Measurements from ENCODE around the gene IER3IP1. TPM values are rescaled to one million over a fixed set of nuclear protein-coding genes. Genes with fewer than 3 reads are reported as not detected.
"Not testable (repeated sequence)": the region's sequence is repeated elsewhere in the genome, so short reads cannot be mapped to it uniquely, and the experiment has no call there.

Gene IER3IP1
- total and polyA plus RNA-seq, 2 of the 13 experiments (the other 11 are each of a cell fraction or from before 2014, with no cell fraction given) = 18.7 to 26.1 TPM

GRCh38 chr18:47158404-47158803 is 17.8 kb downstream of the IER3IP1 start:
- TF ChIP-seq FOSL2 (CRISPR knock-in tag; IDR thresholded peaks at IDR 0.05) = 0 out of 2 replicates have a peak, but pooled peaks have one; percentile 27
- H3K9ac ChIP-seq (ENCODE audit: insufficient read depth, low read depth, low read length); ATAC-seq; H3K4me2 ChIP-seq (ENCODE audit: low read depth, low read length); CTCF ChIA-PET (ENCODE audit: low intra/inter-chr PET ratio, low total read pairs); DNase-seq (ENCODE audit: low spot score); BruUV-seq (replicated peaks); intact Hi-C loops (cut with micrococcal nuclease; ENCODE audit: unreplicated experiment); in situ Hi-C loops (cut with HindIII; ENCODE audit: extremely low pct_ligation_motif_present, low pct_unique_long_range_greater_than_20kb); H3K9me3 ChIP-seq (ENCODE audit: low read length); H2AFZ ChIP-seq (ENCODE audit: low read length); H3K27ac ChIP-seq (ENCODE audit: extremely low read length, insufficient read depth, low read length); FAIRE-seq; H4K20me1 ChIP-seq (ENCODE audit: insufficient read depth, low read length); H3K27me3 ChIP-seq (ENCODE audit: control insufficient read depth in 1 of 2, insufficient read depth in 2 of 2, low read length in 2 of 2); H3K4me3 ChIP-seq (replicated peaks in 1 of 3; ENCODE audit: insufficient read depth in 1 of 3, low read depth in 2 of 3, low read length in 3 of 3); H3K4me1 ChIP-seq (ENCODE audit: insufficient read depth, low read length): not testable (repeated sequence)
- 96% methylated on average over 16 of the region's 16 CpGs for WGBS (ENCODE audit: low lambda C conversion rate)
- peaks cover 2 to 17% of the 10 kb centered on the region in 2 experiments; a peak in 4 of 5 replicates for H3K36me3 ChIP-seq (replicated peaks in 1 of 2; ENCODE audit: control insufficient read depth in 1 of 2, insufficient read depth in 2 of 2, low read length in 2 of 2)
- POLR2A ChIA-PET = interaction anchor here (0.6 kb wide), 1 partner anchor 16 kb away, joined by 3 read pairs; no protein-coding TSS in a partner anchor
- peaks cover 58% of the 10 kb centered on the region for H3K79me2 ChIP-seq (ENCODE audit: insufficient read depth, low read length)

- H3K4me3 ChIP-seq (replicated peaks in 1 of 3; ENCODE audit: insufficient read depth in 1 of 3, low read depth in 2 of 3, low read length in 3 of 3) = peak overlapping the region; percentile 63 to 87 (median 75)
- ATAC-seq (no peak), DNase-seq (ENCODE audit: low spot score) (no peak), FAIRE-seq (no peak)
- POLR2A ChIA-PET = interaction anchor here (1.2 to 2.4 kb wide), 4 partner anchors 8 to 49 kb away, joined by 3 to 9 read pairs (median 8); no protein-coding TSS in a partner anchor
- CTCF ChIA-PET (ENCODE audit: low intra/inter-chr PET ratio, low total read pairs) = no interaction called here
- peaks cover 31% of the 10 kb centered on the region for H3K79me2 ChIP-seq (ENCODE audit: insufficient read depth, low read length)
- in situ Hi-C loops (cut with HindIII; ENCODE audit: extremely low pct_ligation_motif_present, low pct_unique_long_range_greater_than_20kb) (no loop called here), intact Hi-C loops (cut with micrococcal nuclease; ENCODE audit: unreplicated experiment) (no loop called here)
- no TSS peak for BruUV-seq (replicated peaks)
- H3K9me3 ChIP-seq (ENCODE audit: low read length) = no peaks in the 10 kb centered on the region
- H3K36me3 ChIP-seq (replicated peaks in 1 of 2; ENCODE audit: control insufficient read depth in 1 of 2, insufficient read depth in 2 of 2, low read length in 2 of 2) = peaks cover 2 to 8% of the 10 kb centered on the region in 2 experiments; a peak in 3 of 5 replicates
- H3K9ac ChIP-seq (ENCODE audit: insufficient read depth, low read depth, low read length) = peak overlapping the region; percentile 92; the same call in 1 of the 2 replicates
- H3K27me3 ChIP-seq (ENCODE audit: control insufficient read depth in 1 of 2, insufficient read depth in 2 of 2, low read length in 2 of 2) = no peaks in the 10 kb centered on the region; a peak in 1 of 5 replicates
- H3K27ac ChIP-seq (ENCODE audit: extremely low read length, insufficient read depth, low read length) = no peak overlapping the region
- no peaks in the 10 kb centered on the region for H4K20me1 ChIP-seq (ENCODE audit: insufficient read depth, low read length)
- H3K4me1 ChIP-seq (ENCODE audit: insufficient read depth, low read length) = peaks cover 33% of the 10 kb centered on the region
- no peak overlapping the region for H2AFZ ChIP-seq (ENCODE audit: low read length)
- H3K4me2 ChIP-seq (ENCODE audit: low read depth, low read length) = peak overlapping the region; percentile 92
- TF ChIP-seq ZNF556 (CRISPR knock-in tag; IDR thresholded peaks at IDR 0.05; ENCODE audit: borderline replicate concordance) = no peak
- no peak for TF ChIP-seq ZNF782 (CRISPR knock-in tag; IDR thresholded peaks at IDR 0.05; ENCODE audit: borderline replicate concordance)
- TF ChIP-seq SSRP1 (CRISPR knock-in tag; IDR thresholded peaks at IDR 0.05) = no peak
- no peak for TF ChIP-seq ARNT2 (CRISPR knock-in tag; IDR thresholded peaks at IDR 0.05; ENCODE audit: low read depth)
- no peak for TF ChIP-seq ZNF446 (CRISPR knock-in tag; IDR thresholded peaks at IDR 0.05)
- TF ChIP-seq ZNF205 (CRISPR knock-in tag; IDR thresholded peaks at IDR 0.05) = no peak
- no peak for TF ChIP-seq NFKB2 (CRISPR knock-in tag; IDR thresholded peaks at IDR 0.05; ENCODE audit: borderline replicate concordance)
- no peak for TF ChIP-seq ZNF318 (CRISPR knock-in tag; IDR thresholded peaks at IDR 0.05)
- TF ChIP-seq TEF (CRISPR knock-in tag; IDR thresholded peaks at IDR 0.05) = no peak
These were observed 24.7 kb downstream of the IER3IP1 start for GRCh38 chr18:47151439-47151838.
